ENCODE data around the gene TMEM63C.

- TF ChIP-seq CTCF (IDR thresholded peaks at IDR 0.05): no peak
- no peak for TF ChIP-seq POLR2AphosphoS5 (IDR thresholded peaks at IDR 0.05)
Observed at GRCh38 chr14:77224212-77224611, 42.6 kb downstream of the TMEM63C start.
